Activated CD8-positive, alpha-beta T cell treated with anti-CD3 and anti-CD28 coated beads for 36 hours (primary cell): Measurements from ENCODE around the gene GRM1. TPM values are rescaled to one million over a fixed set of nuclear protein-coding genes. Genes with fewer than 3 reads are reported as not detected.

Experiments
- ATAC-seq: fragments of 200-7000 bp; cut with Tn5 transposase; one replicate; pipeline ENCODE4 v1.10.0; 2021; ENCODE audit warnings: mild to moderate bottlenecking, moderate library complexity
- CTCF ChIA-PET: fragments of 350-600 bp; sonication (Branson Sonifier 250); formaldehyde crosslinking; loops from one replicate; lab custom pipeline; 2021; ENCODE audit warnings: antibody characterized with exemption; lab: Charles Lee
- POLR2A ChIA-PET: fragments of 350-600 bp; sonication (Branson Sonifier 250); formaldehyde crosslinking; loops from one replicate; lab custom pipeline; 2021; ENCODE audit warnings: antibody characterized with exemption; lab: Charles Lee
- DNase-seq: peaks from one replicate; pipeline ENCODE4 v3.0.0-alpha.2; 2020
- H3K27ac Mint-ChIP-seq: one replicate; pipeline ENCODE4 v1.8.0; 2021; ENCODE audit warnings: mild to moderate bottlenecking, mixed read lengths
- H3K27me3 Mint-ChIP-seq: one replicate; pipeline ENCODE4 v1.8.0; 2021; ENCODE audit warnings: mixed read lengths
- H3K36me3 Mint-ChIP-seq: one replicate; pipeline ENCODE4 v1.8.0; 2021; ENCODE audit warnings: low read depth, mixed read lengths
- H3K4me1 Mint-ChIP-seq: one replicate; pipeline ENCODE4 v1.8.0; 2021; ENCODE audit warnings: low read depth, mixed read lengths
- H3K4me3 Mint-ChIP-seq: one replicate; pipeline ENCODE4 v1.8.0; 2021; ENCODE audit warnings: mild to moderate bottlenecking, moderate library complexity, mixed read lengths
- H3K9me3 Mint-ChIP-seq: one replicate; pipeline ENCODE4 v1.8.0; 2021; ENCODE audit warnings: mixed read lengths
- CTCF ChIP-seq: fragments of 200-600 bp; IDR thresholded peaks from one replicate; pipeline ENCODE4 v1.8.0; 2022; ENCODE audit warnings: antibody characterized with exemption, mild to moderate bottlenecking
- intact Hi-C: fragments of 100-400 bp; cut with micrococcal nuclease; formaldehyde crosslinking; loops from one replicate; pipeline ENCODE4 v1.10.0; 2022
- total RNA-seq, 2 experiments: library from RNA; stranded (reverse); gene quantifications; one replicate each; pipeline ENCODE4 v1.2.3, GENCODE V29; 2021

The GRM1 gene
- total RNA-seq, 2 experiments from 2014 or later = not detected

DNA sequence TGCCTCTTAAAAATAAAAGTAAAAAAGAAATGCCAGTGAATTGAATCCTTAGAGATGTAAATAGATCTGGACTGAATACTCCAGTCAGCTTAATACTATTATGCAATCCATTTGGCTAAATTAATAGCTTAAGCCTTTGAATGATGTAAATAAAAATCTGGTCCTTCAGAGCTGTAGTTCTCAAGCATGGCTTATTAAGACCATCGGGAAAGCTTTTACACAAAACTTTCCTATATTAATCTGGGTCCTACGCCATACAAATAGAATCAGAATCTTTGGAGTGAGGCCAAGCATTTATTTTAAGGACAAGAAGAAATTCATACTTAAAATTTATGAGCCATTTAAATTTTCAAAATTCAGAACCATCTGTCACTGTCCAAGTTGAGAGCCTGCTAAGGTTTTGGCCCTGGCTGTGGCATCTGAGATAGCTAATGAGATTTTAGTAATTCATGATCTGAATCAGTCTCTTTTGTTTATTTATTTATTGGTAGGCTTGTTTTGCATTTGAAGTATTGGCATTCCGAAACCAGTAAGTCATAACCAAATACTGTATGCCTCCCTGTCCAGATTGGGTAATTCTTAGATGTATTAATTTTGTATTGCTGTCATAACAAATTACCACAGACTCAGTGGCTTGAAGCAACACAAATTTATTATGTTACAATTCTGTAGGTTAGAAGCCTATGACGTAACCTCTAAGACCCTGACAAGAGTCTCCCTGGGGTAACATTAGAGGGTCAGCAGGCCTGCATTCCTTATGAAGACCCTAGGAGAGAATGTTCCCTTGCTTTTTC is 286.7 kb downstream of the GRM1 start:
- no peak for DNase-seq
- Mint-ChIP-seq H3K4me1 (no peaks in the 10 kb centered on the region), H3K4me3 (no peak overlapping the region), H3K36me3 (no peaks in the 10 kb centered on the region), H3K27ac (no peak overlapping the region), H3K27me3 (no peaks in the 10 kb centered on the region), H3K9me3 (peaks cover 2% of the 10 kb centered on the region)
- CTCF ChIA-PET = no interaction called here
- POLR2A ChIA-PET = no interaction called here
- TF ChIP-seq CTCF = no peak
- no peak for ATAC-seq
- intact Hi-C loops = no loop called here

GRCh38 chr6:146316175-146316495 is 287.3 kb downstream of the GRM1 start:
- Mint-ChIP-seq H3K9me3 (peaks cover 2% of the 10 kb centered on the region), H3K4me3 (no peak overlapping the region), H3K4me1 (no peaks in the 10 kb centered on the region), H3K27ac (no peak overlapping the region), H3K27me3 (no peaks in the 10 kb centered on the region), H3K36me3 (no peaks in the 10 kb centered on the region)
- ChIA-PET POLR2A (no interaction called here), CTCF (no interaction called here)
- TF ChIP-seq CTCF = no peak
- DNase-seq (no peak), ATAC-seq (no peak)
- intact Hi-C loops = no loop called here

- TF ChIP-seq CTCF = no peak
- ChIA-PET POLR2A (no interaction called here), CTCF (interaction anchor here (1.1 kb wide), 1 partner anchor 11 kb away, joined by 3 read pairs; no protein-coding TSS in a partner anchor)
- Mint-ChIP-seq H3K9me3 (peaks cover 2% of the 10 kb centered on the region), H3K27me3 (peaks cover 1% of the 10 kb centered on the region), H3K4me3 (no peak overlapping the region), H3K4me1 (no peaks in the 10 kb centered on the region), H3K36me3 (no peaks in the 10 kb centered on the region), H3K27ac (no peak overlapping the region)
- ATAC-seq = no peak
- intact Hi-C loops = no loop called here
- DNase-seq = no peak
Measured at GRCh38 chr6:146331013-146331412, 302.2 kb downstream of the GRM1 start.

GRCh38 chr6:146335336-146335735 is 306.5 kb downstream of the GRM1 start:
- Mint-ChIP-seq H3K36me3 (no peaks in the 10 kb centered on the region), H3K27ac (no peak overlapping the region), H3K9me3 (no peaks in the 10 kb centered on the region), H3K4me3 (no peak overlapping the region), H3K27me3 (no peaks in the 10 kb centered on the region), H3K4me1 (no peaks in the 10 kb centered on the region)
- no peak for DNase-seq
- no peak for TF ChIP-seq CTCF
- no peak for ATAC-seq
- POLR2A ChIA-PET = no interaction called here
- intact Hi-C loops = no loop called here
- CTCF ChIA-PET = no interaction called here

DNA sequence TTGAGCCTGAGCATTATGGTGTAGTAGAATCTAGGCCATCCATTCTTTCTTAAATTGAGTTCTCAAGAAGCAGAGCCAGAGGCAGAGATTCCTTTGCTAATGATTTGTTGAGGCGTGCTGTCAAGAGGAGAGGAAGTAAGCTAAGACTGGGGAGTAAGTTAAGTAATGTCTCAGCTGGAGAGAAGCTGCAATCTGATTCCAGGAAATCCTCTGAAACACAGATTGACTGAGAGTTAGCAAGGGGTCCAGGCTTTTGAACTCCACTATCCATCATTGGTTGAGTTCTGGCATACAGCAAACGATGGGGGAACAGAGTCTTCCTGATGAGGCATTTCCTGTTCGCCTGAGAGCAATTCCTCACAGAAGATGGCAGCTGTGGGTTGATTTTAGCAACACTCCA is 307.3 kb downstream of the GRM1 start:
- ChIA-PET POLR2A (no interaction called here), CTCF (no interaction called here)
- no peak for ATAC-seq
- Mint-ChIP-seq H3K27me3 (no peaks in the 10 kb centered on the region), H3K36me3 (no peaks in the 10 kb centered on the region), H3K4me1 (no peaks in the 10 kb centered on the region), H3K27ac (no peak overlapping the region), H3K4me3 (no peak overlapping the region), H3K9me3 (no peaks in the 10 kb centered on the region)
- intact Hi-C loops = no loop called here
- no peak for TF ChIP-seq CTCF
- DNase-seq = no peak
